WTC11 (cell line): ENCODE results near the gene THSD7B.

Experiments used
- ARID4B ChIP-seq: sonication (generic); formaldehyde crosslinking; IDR thresholded peaks from 2 replicates; pipeline ENCODE4 v1.8.0; 2023; ENCODE audit warnings: missing genetic modification reagents, mild to moderate bottlenecking, borderline replicate concordance
- CBFB ChIP-seq: sonication (generic); formaldehyde crosslinking; IDR thresholded peaks from 2 replicates; pipeline ENCODE4 v1.8.1; 2022; ENCODE audit warnings: mild to moderate bottlenecking, low read depth, missing genetic modification reagents
- FOXJ3 ChIP-seq: sonication (generic); formaldehyde crosslinking; IDR thresholded peaks from 2 replicates; pipeline ENCODE4 v1.9.0; 2021; ENCODE audit warnings: missing genetic modification reagents, mild to moderate bottlenecking, borderline replicate concordance
- FOXP1 ChIP-seq: sonication (generic); formaldehyde crosslinking; IDR thresholded peaks from 2 replicates; pipeline ENCODE4 v1.8.0; 2022; ENCODE audit warnings: missing genetic modification reagents, mild to moderate bottlenecking, moderate library complexity, borderline replicate concordance
- HMGXB4 ChIP-seq: sonication (generic); formaldehyde crosslinking; IDR thresholded peaks from 2 replicates; pipeline ENCODE4 v1.8.1; 2023; ENCODE audit warnings: mild to moderate bottlenecking, moderate library complexity, missing genetic modification reagents
- NFATC4 ChIP-seq: fragments of 250-450 bp; sonication (Bioruptor Pico); IDR thresholded peaks from 2 replicates; pipeline ENCODE4 v1.9.0; 2021; ENCODE audit warnings: mild to moderate bottlenecking
- NR2C2 ChIP-seq: sonication (generic); formaldehyde crosslinking; IDR thresholded peaks from 2 replicates; pipeline ENCODE4 v1.8.0; 2022; ENCODE audit warnings: mild to moderate bottlenecking, missing genetic modification reagents
- NR3C1 ChIP-seq: sonication (generic); formaldehyde crosslinking; conservative IDR thresholded peaks from 2 replicates; pipeline ENCODE4 v1.8.1; 2023; ENCODE audit warnings: low read depth, mild to moderate bottlenecking, missing genetic modification reagents
- RELA ChIP-seq: sonication (generic); formaldehyde crosslinking; IDR thresholded peaks from 2 replicates; pipeline ENCODE4 v1.8.1; 2022; ENCODE audit warnings: missing genetic modification reagents, mild to moderate bottlenecking, borderline replicate concordance
- ZNF396 ChIP-seq: fragments of 250-450 bp; sonication (Bioruptor Pico); IDR thresholded peaks from 2 replicates; pipeline ENCODE4 v1.8.0; 2021; ENCODE audit warnings: mild to moderate bottlenecking, moderate library complexity, borderline replicate concordance
- ZNF671 ChIP-seq: fragments of 250-450 bp; sonication (Bioruptor Pico); IDR thresholded peaks from 2 replicates; pipeline ENCODE4 v1.8.0; 2021; ENCODE audit warnings: mild to moderate bottlenecking
- TF ChIP-seq, protein P1 (sequence below): sonication (generic); formaldehyde crosslinking; IDR thresholded peaks from 2 replicates; pipeline ENCODE4 v1.8.1; 2022; ENCODE audit warnings: mild to moderate bottlenecking, missing genetic modification reagents, moderate library complexity, borderline replicate concordance
- TF ChIP-seq, protein P2 (sequence below): fragments of 200-600 bp; IDR thresholded peaks from 2 replicates; pipeline ENCODE4 v1.8.0; 2022; ENCODE audit warnings: antibody characterized with exemption
- TF ChIP-seq, protein P3 (sequence below): fragments of 250-450 bp; sonication (Bioruptor Pico); IDR thresholded peaks from 2 replicates; pipeline ENCODE4 v2.1.2; 2022; ENCODE audit warnings: mild to moderate bottlenecking, moderate library complexity

DNA sequence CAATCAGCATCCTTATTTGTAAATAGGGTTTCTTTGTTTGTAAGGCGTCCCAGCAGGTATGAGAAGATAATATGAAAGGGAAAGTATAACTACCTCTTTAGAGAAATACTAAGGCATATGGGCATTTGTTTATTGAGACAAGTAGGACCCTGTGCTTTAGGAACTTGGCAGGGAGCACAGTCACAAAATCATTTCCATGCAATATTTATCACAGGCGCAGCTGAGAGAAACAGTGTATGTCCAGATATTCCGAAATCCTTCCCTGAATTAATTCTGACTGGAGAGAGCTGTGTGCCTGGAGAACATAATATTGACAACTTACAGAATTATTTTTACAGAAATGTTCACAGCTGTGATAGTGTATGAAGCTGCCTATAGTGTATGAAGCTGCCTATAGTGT is 416.7 kb downstream of the THSD7B start:
- no peak for TF ChIP-seq HMGXB4 (CRISPR knock-in tag)
- TF ChIP-seq, protein P1, sequence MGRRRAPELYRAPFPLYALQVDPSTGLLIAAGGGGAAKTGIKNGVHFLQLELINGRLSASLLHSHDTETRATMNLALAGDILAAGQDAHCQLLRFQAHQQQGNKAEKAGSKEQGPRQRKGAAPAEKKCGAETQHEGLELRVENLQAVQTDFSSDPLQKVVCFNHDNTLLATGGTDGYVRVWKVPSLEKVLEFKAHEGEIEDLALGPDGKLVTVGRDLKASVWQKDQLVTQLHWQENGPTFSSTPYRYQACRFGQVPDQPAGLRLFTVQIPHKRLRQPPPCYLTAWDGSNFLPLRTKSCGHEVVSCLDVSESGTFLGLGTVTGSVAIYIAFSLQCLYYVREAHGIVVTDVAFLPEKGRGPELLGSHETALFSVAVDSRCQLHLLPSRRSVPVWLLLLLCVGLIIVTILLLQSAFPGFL: no peak
- TF ChIP-seq ARID4B (CRISPR knock-in tag): no peak
- no peak for TF ChIP-seq FOXP1 (CRISPR knock-in tag)
- no peak for TF ChIP-seq NR3C1 (CRISPR knock-in tag)
- TF ChIP-seq, protein P2, sequence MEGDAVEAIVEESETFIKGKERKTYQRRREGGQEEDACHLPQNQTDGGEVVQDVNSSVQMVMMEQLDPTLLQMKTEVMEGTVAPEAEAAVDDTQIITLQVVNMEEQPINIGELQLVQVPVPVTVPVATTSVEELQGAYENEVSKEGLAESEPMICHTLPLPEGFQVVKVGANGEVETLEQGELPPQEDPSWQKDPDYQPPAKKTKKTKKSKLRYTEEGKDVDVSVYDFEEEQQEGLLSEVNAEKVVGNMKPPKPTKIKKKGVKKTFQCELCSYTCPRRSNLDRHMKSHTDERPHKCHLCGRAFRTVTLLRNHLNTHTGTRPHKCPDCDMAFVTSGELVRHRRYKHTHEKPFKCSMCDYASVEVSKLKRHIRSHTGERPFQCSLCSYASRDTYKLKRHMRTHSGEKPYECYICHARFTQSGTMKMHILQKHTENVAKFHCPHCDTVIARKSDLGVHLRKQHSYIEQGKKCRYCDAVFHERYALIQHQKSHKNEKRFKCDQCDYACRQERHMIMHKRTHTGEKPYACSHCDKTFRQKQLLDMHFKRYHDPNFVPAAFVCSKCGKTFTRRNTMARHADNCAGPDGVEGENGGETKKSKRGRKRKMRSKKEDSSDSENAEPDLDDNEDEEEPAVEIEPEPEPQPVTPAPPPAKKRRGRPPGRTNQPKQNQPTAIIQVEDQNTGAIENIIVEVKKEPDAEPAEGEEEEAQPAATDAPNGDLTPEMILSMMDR: no peak
- no peak for TF ChIP-seq NR2C2
- TF ChIP-seq, protein P3, sequence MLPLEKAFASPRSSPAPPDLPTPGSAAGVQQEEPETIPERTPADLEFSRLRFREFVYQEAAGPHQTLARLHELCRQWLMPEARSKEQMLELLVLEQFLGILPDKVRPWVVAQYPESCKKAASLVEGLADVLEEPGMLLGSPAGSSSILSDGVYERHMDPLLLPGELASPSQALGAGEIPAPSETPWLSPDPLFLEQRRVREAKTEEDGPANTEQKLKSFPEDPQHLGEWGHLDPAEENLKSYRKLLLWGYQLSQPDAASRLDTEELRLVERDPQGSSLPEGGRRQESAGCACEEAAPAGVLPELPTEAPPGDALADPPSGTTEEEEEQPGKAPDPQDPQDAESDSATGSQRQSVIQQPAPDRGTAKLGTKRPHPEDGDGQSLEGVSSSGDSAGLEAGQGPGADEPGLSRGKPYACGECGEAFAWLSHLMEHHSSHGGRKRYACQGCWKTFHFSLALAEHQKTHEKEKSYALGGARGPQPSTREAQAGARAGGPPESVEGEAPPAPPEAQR (CRISPR knock-in tag): no peak
- TF ChIP-seq FOXJ3: no peak
- TF ChIP-seq ZNF671 (CRISPR knock-in tag): no peak
- no peak for TF ChIP-seq ZNF396 (CRISPR knock-in tag)
- no peak for TF ChIP-seq NFATC4 (CRISPR knock-in tag)
- no peak for TF ChIP-seq CBFB (CRISPR knock-in tag)
- TF ChIP-seq RELA (CRISPR knock-in tag): no peak
